HG03439 (cell line): ENCODE measurements around the gene ERLEC1.
A peak's percentile ranks its signal among the peaks of the same experiment; 100 is the strongest.
"Not testable (repeated sequence)": the region's sequence is repeated elsewhere in the genome, so short reads cannot be mapped to it uniquely, and the experiment has no call there.

Experiments used
- ATAC-seq: cut with Tn5 transposase; IDR thresholded peaks from one replicate; pipeline ENCODE4 v1.9.1; 2021; ENCODE audit warnings: mild to moderate bottlenecking, moderate library complexity; ENCODE audit not compliant: unreplicated experiment

The ERLEC1 gene

GRCh38 chr2:53828331-53828730 lies 41.5 kb downstream of the ERLEC1 start:
- ATAC-seq, result no peak

GRCh38 chr2:53829273-53829979 lies 42.6 kb downstream of the ERLEC1 start:
- no peak for ATAC-seq

- ATAC-seq, result not testable (repeated sequence)
Measured at GRCh38 chr2:53829980-53830290, 43.1 kb downstream of the ERLEC1 start.

- ATAC-seq, result no peak
Measured at GRCh38 chr2:53840580-53840979, 53.7 kb downstream of the ERLEC1 start.

- ATAC-seq, result not testable (repeated sequence)
Measured at GRCh38 chr2:53841651-53842050, 54.8 kb downstream of the ERLEC1 start.

GRCh38 chr2:53842891-53843290 lies 56.0 kb downstream of the ERLEC1 start:
- no peak for ATAC-seq

GRCh38 chr2:53843595-53843994 lies 56.8 kb downstream of the ERLEC1 start:
- ATAC-seq, result no peak

- ATAC-seq, result no peak
Measured at GRCh38 chr2:53848062-53848461, 61.2 kb downstream of the ERLEC1 start.

GRCh38 chr2:53851052-53851757 lies 64.4 kb downstream of the ERLEC1 start:
- ATAC-seq, result not testable (repeated sequence)

GRCh38 chr2:53852532-53852931 lies 65.7 kb downstream of the ERLEC1 start:
- ATAC-seq, result no peak

- peak; percentile 58 for ATAC-seq
Measured at GRCh38 chr2:53854678-53855077, 67.8 kb downstream of the ERLEC1 start.

GRCh38 chr2:53856272-53856671 lies 69.4 kb downstream of the ERLEC1 start:
- ATAC-seq, result no peak

- no peak for ATAC-seq
Measured at GRCh38 chr2:53859206-53860181, 72.7 kb downstream of the ERLEC1 start, which contains the start of gene GPR75. TSS of gene GPR75 (minus strand) at chr2:53859967. CDS start at chr2:53854756, 5,211 bp downstream.

GRCh38 chr2:53861824-53862223 lies 75.0 kb downstream of the ERLEC1 start:
- no peak for ATAC-seq

- ATAC-seq, result no peak
Measured at GRCh38 chr2:53863538-53864227, 76.8 kb downstream of the ERLEC1 start.

- ATAC-seq, result no peak
Measured at GRCh38 chr2:53865264-53865663, 78.4 kb downstream of the ERLEC1 start.

- no peak for ATAC-seq
Measured at GRCh38 chr2:53865962-53866361, 79.1 kb downstream of the ERLEC1 start.

GRCh38 chr2:53867169-53867568 lies 80.3 kb downstream of the ERLEC1 start:
- no peak for ATAC-seq

GRCh38 chr2:53867773-53868172 lies 80.9 kb downstream of the ERLEC1 start:
- ATAC-seq, result no peak
